GM19438 (cell line): ENCODE results near the gene DNAH9.

ENCODE experiments used
- ATAC-seq: cut with Tn5 transposase; IDR thresholded peaks from one replicate; pipeline ENCODE4 v1.9.1; 2021; ENCODE audit warnings: low read depth; ENCODE audit not compliant: unreplicated experiment

Gene DNAH9

GRCh38 chr17:11738151-11738550, 139.9 kb downstream of the DNAH9 start:
- no peak for ATAC-seq

- no peak for ATAC-seq
These were observed 141.1 kb downstream of the DNAH9 start for GRCh38 chr17:11739351-11739750.

GRCh38 chr17:11739848-11740247, 141.6 kb downstream of the DNAH9 start:
- ATAC-seq, result no peak

GRCh38 chr17:11742886-11743285, 144.6 kb downstream of the DNAH9 start:
- no peak for ATAC-seq

- ATAC-seq, result no peak
These were observed 146.4 kb downstream of the DNAH9 start for GRCh38 chr17:11744696-11745095.

- no peak for ATAC-seq
These were observed 149.2 kb downstream of the DNAH9 start for GRCh38 chr17:11747441-11747840.

- ATAC-seq, result no peak
These were observed 159.5 kb downstream of the DNAH9 start for GRCh38 chr17:11757815-11758214.

GRCh38 chr17:11768106-11768505, 169.8 kb downstream of the DNAH9 start:
- no peak for ATAC-seq

GRCh38 chr17:11768981-11769380, 170.7 kb downstream of the DNAH9 start:
- no peak for ATAC-seq

GRCh38 chr17:11772031-11772430, 173.8 kb downstream of the DNAH9 start:
- no peak for ATAC-seq

GRCh38 chr17:11779892-11780291, 181.6 kb downstream of the DNAH9 start:
- no peak for ATAC-seq

GRCh38 chr17:11780621-11781020, 182.4 kb downstream of the DNAH9 start:
- ATAC-seq, result no peak

- ATAC-seq, result no peak
These were observed 188.6 kb downstream of the DNAH9 start for GRCh38 chr17:11786711-11787438.

- ATAC-seq, result no peak
These were observed 197.6 kb downstream of the DNAH9 start for GRCh38 chr17:11795906-11796305.

GRCh38 chr17:11797803-11798202, 199.5 kb downstream of the DNAH9 start:
- no peak for ATAC-seq

GRCh38 chr17:11803231-11803969, 205.1 kb downstream of the DNAH9 start:
- ATAC-seq, result no peak

- no peak for ATAC-seq
These were observed 206.9 kb downstream of the DNAH9 start for GRCh38 chr17:11805138-11805537.

GRCh38 chr17:11805952-11806351, 207.7 kb downstream of the DNAH9 start:
- no peak for ATAC-seq

GRCh38 chr17:11807606-11808005, 209.3 kb downstream of the DNAH9 start:
- ATAC-seq, result no peak

GRCh38 chr17:11813278-11813677, 215.0 kb downstream of the DNAH9 start:
- ATAC-seq, result no peak

GRCh38 chr17:11813871-11814270, 215.6 kb downstream of the DNAH9 start:
- no peak for ATAC-seq

GRCh38 chr17:11814655-11815262, 216.5 kb downstream of the DNAH9 start:
- ATAC-seq, result no peak
